Superior temporal gyrus (tissue), 1 donor: ENCODE results near the gene PLEKHG4B.

ENCODE experiments used
- DNase-seq: peaks from one replicate; pipeline ENCODE4 v3.0.0-alpha.2; 2016; ENCODE audit errors: extremely low spot score

PLEKHG4B gene

GRCh38 chr5:129148-129547 is 37.2 kb downstream of the PLEKHG4B start:
- no peak for DNase-seq

GRCh38 chr5:129820-130219 is 37.9 kb downstream of the PLEKHG4B start:
- DNase-seq, result no peak

GRCh38 chr5:130601-131131 is 38.7 kb downstream of the PLEKHG4B start:
- no peak for DNase-seq

GRCh38 chr5:136901-137300 is 44.9 kb downstream of the PLEKHG4B start:
- DNase-seq, result no peak

- DNase-seq, result no peak
These were observed 45.8 kb downstream of the PLEKHG4B start for GRCh38 chr5:137741-138140.

- no peak for DNase-seq
These were observed 47.0 kb downstream of the PLEKHG4B start for GRCh38 chr5:138936-139335.

- DNase-seq, result no peak
These were observed 47.8 kb downstream of the PLEKHG4B start for GRCh38 chr5:139579-140442.

- no peak for DNase-seq
These were observed 48.5 kb downstream of the PLEKHG4B start for GRCh38 chr5:140443-140829.

GRCh38 chr5:141211-141610 is 49.2 kb downstream of the PLEKHG4B start:
- no peak for DNase-seq

GRCh38 chr5:141761-142160 is 49.8 kb downstream of the PLEKHG4B start:
- no peak for DNase-seq

GRCh38 chr5:142246-142810 is 50.4 kb downstream of the PLEKHG4B start:
- DNase-seq, result no peak

- no peak for DNase-seq
These were observed 51.1 kb downstream of the PLEKHG4B start for GRCh38 chr5:143041-143440.

- DNase-seq, result no peak
These were observed 53.0 kb downstream of the PLEKHG4B start for GRCh38 chr5:144941-145340.

GRCh38 chr5:145585-146323 is 53.8 kb downstream of the PLEKHG4B start:
- DNase-seq, result no peak

- DNase-seq, result no peak
These were observed 55.8 kb downstream of the PLEKHG4B start for GRCh38 chr5:147751-148150.

- DNase-seq, result no peak
These were observed 57.9 kb downstream of the PLEKHG4B start for GRCh38 chr5:149745-150485.

- DNase-seq, result no peak
These were observed 58.8 kb downstream of the PLEKHG4B start for GRCh38 chr5:150746-151145.

- no peak for DNase-seq
These were observed 60.1 kb downstream of the PLEKHG4B start for GRCh38 chr5:152077-152476.

- no peak for DNase-seq
These were observed 61.3 kb downstream of the PLEKHG4B start for GRCh38 chr5:153256-153655.

GRCh38 chr5:154236-154635 is 62.3 kb downstream of the PLEKHG4B start:
- no peak for DNase-seq

- DNase-seq, result no peak
These were observed 62.9 kb downstream of the PLEKHG4B start for GRCh38 chr5:154826-155225.
